Activated CD4-positive, alpha-beta T cell treated with anti-CD3 and anti-CD28 coated beads, Interleukin-2, amount 50 U/mL, for 48 hours (primary cell): Measurements from ENCODE around the gene ARMH4.
A peak's percentile ranks its signal among the peaks of the same experiment; 100 is the strongest.
"Not testable (repeated sequence)": the region's sequence is repeated elsewhere in the genome, so short reads cannot be mapped to it uniquely, and the experiment has no call there.

Experiments
- DNase-seq, 2 experiments: peaks; one replicate each; pipeline ENCODE4 v3.0.0-alpha.2; 2020

The ARMH4 gene

GRCh38 chr14:58143106-58143505 lies 8.9 kb downstream of the ARMH4 start:
- DNase-seq: no peak

GRCh38 chr14:58141893-58142292 lies 10.1 kb downstream of the ARMH4 start:
- no peak for DNase-seq

DNA sequence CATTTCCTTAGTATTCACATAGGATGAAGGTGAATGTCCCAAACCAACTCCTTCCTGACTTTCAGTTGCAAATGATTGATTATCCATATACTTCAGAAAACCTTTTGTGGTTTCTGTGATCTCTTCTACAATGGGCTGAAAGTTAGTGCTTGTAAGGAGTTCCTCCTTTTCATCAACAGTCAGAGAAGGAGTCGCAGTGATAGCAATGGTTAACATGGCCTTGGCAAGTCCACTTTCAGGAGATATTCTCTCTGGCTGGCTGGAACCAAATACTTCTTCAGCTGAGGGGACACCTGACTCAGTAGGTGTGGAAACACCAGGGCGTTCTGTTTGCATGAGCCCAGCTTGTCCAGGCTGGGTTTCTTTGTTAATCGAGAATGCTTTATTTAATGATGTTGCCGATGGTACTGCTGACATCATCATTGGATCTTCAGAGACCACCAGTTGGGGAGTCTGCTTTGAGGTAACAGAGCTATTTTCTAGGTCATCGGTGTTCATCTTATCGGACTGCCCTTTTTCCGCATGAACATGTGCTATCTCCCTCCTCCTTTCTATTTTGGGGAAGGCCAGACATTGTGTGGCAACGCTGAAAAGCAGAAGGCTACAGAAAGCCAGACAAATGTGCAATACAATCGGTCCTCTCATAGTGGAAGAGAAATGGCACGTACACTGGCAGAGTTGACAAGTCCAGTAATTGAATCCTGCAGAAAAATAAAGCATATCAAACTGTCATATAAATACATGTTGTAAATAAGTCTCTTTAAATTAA lies 13.1 kb downstream of the ARMH4 start:
- no peak for DNase-seq

DNA sequence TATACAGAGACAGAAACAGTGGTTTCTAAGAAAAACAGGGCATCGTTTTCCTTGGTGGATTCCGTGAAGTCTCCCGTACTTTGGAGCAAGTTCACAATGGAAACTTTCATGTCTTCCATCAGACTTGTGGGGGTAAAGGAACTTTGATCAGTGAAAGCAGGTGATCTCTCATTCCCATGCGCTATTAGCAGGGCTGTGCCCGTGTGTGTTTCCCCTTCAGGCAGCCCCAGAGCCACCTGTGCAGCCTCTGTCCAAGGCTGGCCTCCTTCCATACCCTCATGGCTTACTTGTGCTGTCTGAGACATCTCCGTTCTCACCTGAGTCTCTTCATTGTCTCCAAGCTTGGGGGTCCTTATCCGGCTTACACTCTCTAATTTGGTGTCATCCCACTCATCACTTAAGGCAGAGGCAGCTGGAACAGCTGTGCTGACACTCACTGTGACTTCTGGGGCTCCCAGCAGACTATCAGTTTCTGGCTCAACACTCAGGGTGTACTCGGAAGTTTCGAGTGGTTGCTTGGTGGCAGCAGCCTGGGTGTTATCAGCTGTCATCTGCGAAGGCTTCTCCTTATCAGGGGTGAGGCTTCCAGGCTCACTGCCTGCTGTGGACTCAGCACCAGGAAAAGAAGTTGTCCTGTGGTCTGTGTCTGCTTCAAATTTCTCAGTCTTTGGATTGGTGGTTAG lies 13.8 kb downstream of the ARMH4 start:
- no peak for DNase-seq

GRCh38 chr14:58133739-58134138 lies 18.3 kb downstream of the ARMH4 start:
- DNase-seq: no peak

DNA sequence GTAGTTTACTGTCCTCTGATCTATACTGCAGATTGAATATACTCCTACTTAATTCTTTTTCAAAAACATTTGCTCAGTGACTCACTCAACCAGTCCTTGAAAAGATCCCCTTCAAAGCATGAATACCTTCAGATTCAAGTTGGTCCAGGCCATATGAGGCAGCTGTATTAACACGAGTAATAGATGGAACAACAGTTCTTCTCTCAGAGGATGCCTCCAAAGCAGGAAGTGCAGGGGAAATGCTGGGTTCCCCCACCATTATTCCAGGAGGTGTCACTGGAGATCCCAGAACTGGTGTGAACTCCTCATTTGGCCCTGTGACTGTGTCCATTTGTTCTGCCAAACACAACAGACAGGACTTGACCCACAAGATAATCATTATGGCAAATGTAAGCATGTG lies 20.6 kb downstream of the ARMH4 start:
- DNase-seq: no peak

DNA sequence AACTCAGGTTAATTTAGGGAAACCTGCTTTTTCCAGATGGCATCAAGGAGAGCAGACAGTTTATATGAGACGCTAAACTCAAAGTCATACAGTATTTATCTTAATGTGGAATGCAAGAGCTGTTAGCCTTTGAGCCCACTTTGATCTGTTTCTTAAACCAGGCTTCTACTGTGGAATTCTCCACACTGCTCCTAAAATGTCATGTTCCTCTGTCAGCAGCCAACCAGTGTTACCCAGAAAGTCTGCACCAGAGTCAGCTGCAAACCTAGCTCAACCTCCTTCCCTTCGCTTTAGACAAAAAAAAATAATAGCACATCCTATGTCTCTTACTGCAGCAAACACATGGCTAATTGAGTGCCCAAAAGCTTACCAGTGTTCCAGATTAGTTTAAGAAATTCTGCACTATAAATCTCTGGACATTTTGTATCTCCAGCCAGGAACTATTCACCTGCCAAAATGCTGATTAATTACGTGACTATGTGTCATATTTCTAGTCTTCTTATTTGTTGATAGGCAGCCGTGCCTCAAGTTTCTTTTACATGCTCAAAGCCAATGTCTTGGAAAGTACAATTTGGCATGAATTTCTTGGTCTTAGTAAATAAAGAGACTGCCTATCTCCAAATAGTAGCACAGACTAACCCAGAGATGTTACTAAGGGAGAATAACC lies 21.8 kb downstream of the ARMH4 start:
- no peak for DNase-seq

DNA sequence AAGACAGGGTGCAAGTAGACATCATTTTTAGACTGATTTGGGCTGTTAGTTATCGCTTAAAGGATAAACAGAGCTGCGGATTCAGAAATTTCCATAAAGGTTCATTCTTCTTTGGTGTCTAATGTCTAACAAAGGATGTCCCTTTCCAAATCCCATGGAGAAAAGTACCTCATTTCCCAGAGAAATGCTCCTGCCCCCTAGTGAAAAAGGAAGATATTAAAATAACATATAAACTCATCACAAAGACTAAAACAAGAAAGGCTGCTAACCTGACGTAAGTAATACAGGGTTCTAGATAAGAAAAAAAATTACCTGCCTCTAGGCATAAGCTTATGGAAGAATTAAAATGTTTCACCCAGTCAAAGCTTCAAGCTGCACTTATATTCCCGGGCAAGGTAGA lies 22.8 kb downstream of the ARMH4 start:
- no peak for DNase-seq

GRCh38 chr14:58128416-58128815 lies 23.6 kb downstream of the ARMH4 start:
- no peak for DNase-seq

GRCh38 chr14:58122546-58122945 lies 29.5 kb downstream of the ARMH4 start:
- DNase-seq: not testable (repeated sequence)

DNA sequence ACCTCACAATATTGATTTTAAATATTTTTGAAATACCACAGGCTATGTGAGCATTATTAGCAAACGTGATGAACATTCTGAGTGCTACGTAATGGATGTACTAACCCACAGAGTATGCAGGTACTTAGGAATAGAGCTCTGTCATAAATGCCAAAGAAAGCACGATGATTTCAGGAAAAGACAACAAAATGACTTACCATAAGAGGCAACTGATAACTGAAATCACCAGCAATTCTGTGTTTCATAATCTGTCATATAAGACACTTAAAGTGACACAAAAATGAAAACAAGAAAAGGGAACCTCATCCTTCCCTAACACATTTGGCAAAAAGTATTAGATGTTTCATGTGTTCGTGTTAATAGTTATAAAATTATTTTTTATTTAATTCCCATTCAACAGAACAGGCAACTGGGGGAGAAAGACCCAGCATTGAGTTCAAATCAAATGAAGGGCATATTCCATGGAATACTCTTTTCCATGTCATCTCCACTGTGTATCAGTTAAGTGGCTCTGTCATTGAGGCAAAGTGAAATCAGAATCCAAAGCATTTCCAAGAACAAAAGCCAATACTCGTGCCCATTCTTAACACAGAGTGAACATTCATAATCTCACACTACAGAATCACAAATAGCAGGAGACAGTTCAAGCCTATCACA lies 30.4 kb downstream of the ARMH4 start:
- no peak for DNase-seq

DNA sequence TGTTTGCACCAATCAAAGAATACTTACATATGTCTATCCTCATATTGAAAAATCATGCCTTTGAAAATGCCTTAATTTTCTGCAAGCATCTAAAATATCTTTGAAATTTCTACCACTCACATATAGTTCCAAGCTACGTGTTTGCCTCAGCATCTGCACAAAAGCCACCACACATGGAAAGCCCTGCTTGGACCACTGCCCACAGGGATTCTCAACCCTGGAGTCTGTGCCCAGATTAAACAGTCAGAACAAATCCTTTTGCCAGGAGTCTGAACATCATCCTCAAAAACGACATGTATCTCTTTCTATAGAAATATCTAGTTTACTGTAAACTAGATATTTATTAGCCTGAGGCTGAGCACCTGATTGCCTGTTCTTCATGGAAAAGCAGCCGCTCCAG lies 32.6 kb downstream of the ARMH4 start:
- no peak for DNase-seq

GRCh38 chr14:58118097-58118815 lies 33.8 kb downstream of the ARMH4 start:
- DNase-seq: no peak

- DNase-seq: no peak
Measured at GRCh38 chr14:58109744-58110143, 42.3 kb downstream of the ARMH4 start.

GRCh38 chr14:58108717-58109116 lies 43.3 kb downstream of the ARMH4 start:
- DNase-seq: no peak

- peak; percentile 19 to 41 for DNase-seq
Measured at GRCh38 chr14:58107947-58108552, 44.0 kb downstream of the ARMH4 start.

- no peak for DNase-seq
Measured at GRCh38 chr14:58107041-58107440, 45.0 kb downstream of the ARMH4 start.

GRCh38 chr14:58106446-58106845 lies 45.6 kb downstream of the ARMH4 start:
- no peak for DNase-seq

- no peak for DNase-seq
Measured at GRCh38 chr14:58104808-58105207, 47.2 kb downstream of the ARMH4 start.

GRCh38 chr14:58100735-58101368 lies 51.2 kb downstream of the ARMH4 start:
- DNase-seq: no peak

DNA sequence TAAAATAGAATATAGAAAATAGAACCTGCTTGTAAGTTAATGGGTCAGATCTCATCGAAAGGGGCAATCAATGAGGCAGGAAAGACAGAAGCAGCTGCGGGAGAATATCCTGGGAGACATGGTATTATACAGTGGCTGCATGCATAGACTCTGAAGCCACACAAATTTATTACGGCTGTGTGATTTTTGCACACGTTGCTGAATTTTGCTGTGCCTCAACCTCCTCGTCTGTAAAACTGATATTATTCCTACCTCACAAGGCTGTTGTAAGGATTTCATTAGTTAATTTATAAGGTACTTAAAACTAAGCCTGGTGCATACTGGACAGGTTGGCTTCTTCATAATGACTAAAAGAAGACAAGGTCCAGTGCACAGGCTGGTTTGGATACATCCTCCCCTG lies 52.3 kb downstream of the ARMH4 start:
- no peak for DNase-seq

DNA sequence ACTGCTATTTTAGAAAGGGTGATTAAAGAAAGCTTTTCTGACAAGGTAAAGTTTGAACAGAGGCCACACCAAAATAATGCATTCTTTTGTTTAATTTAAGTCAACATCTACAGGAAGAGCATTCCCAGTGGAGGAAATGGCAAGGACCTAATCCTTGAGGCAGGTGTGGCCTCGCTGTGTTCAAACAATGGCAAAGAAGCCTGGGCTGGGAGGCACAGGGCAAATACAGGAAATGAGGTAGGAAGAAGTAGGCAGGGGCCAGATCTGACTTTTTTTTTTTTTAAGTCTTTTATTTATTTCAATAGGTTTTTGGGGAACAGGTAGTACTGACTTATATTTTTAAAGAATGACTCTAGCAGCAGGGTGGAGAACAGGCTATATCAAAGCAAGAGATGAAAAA lies 53.5 kb downstream of the ARMH4 start:
- no peak for DNase-seq
